HTR-8/SVneo (cell line): ENCODE measurements around the gene COL2A1.
"Not testable (repeated sequence)": the region's sequence is repeated elsewhere in the genome, so short reads cannot be mapped to it uniquely, and the experiment has no call there.

ENCODE experiments used
- DNase-seq: peaks from one replicate; pipeline ENCODE4 v3.0.0; 2011; ENCODE audit warnings: low spot score, mixed read lengths; ENCODE audit not compliant: insufficient read length
- FAIRE-seq: peaks from 2 replicates; lab custom pipeline; 2011; peaks lifted over from hg19 to GRCh38; lab: Jason Lieb, UNC

Gene COL2A1

DNA sequence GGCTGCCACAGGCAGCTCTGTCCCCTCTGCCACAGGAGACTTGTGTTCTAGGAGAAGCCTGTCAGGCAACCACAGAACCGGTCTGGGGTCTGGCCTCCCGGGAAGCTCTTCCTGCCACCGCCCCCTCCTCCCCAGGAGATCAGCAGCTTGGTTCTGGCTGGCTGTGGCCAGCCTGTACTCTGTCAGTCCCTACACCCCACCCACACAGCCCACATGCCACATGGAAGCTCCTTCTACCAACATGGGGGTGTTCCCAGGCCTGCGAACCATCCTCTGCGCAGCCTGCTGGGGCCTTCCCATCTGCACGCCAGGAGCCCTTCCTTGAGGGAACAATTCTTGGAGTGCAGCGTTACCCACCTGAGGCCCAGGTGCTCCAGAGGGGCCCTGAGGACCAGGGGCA is 24.1 kb downstream of the COL2A1 start:
- FAIRE-seq (no peak), DNase-seq (no peak)

DNA sequence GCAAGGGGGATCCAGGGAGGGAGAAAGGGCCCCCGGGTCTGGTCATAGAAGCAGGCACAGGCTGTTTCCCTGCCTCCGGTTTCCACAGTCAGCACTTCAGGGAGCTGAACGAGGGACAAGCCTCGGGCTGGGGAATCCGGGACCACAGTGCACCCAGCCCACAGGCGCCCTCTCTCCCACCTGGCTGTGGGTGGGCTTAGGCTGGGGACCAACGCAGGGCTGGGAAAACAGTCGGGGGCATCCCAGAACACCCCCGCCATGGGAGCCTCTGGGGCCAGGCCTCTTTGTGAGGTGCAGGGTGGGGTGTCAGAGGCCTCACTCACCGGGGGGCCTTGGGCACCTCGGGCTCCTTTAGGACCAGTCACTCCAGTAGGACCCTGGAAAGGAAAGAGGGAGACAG is 24.6 kb downstream of the COL2A1 start:
- FAIRE-seq = no peak
- DNase-seq = no peak

DNA sequence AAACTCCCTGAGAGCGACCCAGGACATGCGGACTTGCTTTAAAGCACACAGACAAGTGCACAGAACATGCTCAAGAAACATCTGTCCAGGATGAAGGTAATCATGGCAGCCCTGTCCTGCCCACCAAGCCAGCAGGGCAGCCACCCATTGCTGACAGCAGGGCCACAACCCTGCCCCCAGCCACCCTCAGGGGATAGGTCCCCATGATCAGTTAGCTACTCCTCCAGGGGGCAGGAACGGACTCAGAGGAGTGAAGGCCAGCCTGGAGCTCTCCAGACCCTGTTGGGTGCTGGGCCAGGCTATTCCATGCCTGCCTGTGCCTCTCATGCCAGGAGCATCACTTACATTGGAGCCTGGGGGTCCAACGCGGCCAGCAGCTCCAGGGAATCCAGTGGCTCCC is 25.1 kb downstream of the COL2A1 start:
- FAIRE-seq = no peak
- DNase-seq = no peak

DNA sequence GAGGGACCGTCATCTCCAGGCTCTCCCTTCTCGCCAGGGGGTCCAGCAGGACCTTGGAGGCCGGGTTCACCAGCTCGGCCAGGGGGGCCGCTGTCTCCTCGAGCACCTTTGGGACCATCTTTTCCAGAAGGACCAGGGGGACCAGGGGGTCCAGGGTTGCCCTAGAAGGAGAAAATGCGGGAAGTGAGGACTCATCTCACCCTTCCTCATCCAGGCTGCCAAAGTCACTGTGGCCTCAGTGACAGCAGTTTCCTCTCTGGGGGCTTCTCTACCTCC is 25.7 kb downstream of the COL2A1 start:
- FAIRE-seq (no peak), DNase-seq (no peak)

DNA sequence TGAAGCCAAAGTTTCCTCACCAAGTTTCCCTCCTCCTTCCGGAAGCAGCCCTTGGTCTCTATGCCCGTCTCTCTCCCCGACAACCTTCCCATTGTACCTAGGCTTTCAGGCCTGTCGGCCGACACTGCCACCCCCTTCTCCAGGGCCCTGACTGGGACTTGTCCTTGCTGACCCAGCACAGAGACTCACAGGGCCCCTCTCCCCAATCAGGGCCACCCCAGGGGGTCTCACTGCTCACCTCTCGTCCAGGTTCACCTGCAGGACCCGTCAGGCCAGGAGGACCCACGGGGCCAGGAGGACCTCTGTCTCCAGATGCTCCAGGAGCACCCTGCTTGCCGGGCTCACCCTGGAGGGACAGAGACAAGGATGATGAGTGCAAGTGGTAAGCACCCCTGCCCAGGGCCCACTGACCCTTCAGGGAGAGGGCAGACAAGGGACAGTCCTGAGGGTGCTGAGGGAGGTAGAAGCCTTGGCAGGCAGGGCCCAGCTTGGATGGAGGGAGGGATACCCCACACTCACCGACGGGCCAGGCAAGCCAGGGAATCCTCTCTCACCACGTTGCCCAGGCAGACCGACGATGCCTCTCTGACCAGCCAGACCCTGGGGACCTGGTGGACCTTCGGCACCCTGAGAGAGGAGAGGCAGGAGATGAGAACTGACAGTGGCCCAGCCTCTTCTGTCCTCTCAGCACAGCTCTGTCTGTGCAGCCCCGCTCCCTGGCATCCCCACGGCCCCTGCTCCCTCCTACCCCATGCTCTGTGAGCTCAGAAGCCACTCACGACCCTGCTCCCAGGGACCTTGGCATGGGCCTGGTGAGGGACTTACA is 26.3 kb downstream of the COL2A1 start:
- FAIRE-seq (no peak), DNase-seq (no peak)

DNA sequence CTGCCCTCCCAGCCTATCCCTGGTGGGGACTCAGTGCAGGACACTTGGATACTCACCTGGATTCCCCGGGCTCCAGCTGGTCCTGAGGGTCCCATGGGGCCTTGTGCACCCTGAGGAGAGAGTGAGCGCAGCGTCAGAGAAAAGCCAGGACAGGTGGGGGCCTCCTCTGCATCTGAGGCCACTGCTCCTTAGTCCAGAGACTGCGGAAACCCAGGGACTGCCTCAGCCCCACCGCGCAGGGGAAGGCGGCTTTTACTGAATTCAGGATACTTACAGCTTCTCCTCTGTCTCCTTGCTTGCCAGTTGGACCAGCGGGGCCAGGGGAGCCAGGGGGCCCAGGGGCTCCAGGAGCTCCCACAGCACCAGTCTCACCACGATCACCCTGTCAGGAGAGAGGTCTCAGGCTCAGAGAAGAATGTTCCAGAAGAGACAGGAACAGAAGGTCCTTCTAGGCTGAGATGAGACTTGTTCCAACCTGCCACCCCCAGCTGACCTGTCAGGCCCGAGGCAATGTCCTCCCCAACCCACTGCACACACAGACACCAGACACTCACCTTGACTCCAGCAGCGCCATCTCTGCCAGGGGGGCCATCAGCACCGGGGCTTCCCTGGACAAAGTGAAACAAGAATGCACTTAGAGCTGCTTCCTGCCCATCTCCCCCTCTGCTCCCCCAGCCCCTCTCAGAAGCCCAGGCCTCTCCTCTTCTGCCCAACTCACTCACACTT is 27.1 kb downstream of the COL2A1 start:
- DNase-seq (no peak), FAIRE-seq (no peak)

DNA sequence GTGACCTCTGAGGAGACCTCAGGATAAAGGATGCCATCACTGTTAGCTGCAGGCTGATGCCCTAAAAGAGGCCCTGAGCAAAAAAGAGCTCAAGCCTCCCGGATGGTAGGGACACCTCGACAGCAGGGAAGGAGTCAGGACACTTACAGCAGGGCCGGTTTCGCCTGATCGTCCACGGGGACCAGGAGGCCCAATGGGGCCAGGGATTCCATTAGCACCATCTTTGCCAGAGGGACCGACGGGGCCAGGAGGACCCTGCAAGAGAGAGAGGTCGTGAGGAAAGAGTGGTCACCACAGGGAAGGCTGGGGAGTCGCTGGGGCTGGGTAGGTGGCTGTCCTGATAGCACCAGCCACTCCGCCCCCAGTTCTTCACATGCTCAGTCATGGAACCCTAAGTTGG is 28.5 kb downstream of the COL2A1 start:
- DNase-seq = no peak
- FAIRE-seq = no peak

DNA sequence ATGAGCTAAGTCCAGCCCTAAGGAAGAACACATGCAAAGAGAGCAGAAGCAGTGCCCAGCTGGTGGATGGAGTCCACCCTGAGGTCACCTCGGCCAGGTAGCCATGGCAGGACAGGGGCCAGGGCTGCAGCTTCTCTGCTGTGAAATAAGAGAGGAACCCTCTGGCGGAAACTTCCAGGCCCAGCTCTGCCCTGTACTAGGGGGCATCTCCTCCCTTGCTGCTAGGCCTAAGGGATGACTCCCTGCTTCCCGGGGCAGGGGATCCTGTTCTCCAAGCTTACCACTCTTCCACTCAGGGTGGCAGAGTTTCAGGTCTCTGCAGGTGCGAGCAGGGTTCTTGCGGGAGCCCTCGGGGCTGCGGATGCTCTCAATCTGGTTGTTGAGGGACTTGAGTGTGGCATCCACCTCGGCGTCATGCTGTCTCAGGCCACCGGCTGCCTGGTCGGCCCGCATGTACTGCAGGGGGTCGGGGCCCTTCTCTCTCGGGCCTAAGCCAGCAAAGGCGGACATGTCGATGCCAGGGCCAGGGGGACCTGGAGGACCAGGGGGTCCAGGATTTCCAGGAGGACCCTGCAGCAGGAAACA is 29.1 kb downstream of the COL2A1 start:
- no peak for FAIRE-seq
- no peak for DNase-seq

DNA sequence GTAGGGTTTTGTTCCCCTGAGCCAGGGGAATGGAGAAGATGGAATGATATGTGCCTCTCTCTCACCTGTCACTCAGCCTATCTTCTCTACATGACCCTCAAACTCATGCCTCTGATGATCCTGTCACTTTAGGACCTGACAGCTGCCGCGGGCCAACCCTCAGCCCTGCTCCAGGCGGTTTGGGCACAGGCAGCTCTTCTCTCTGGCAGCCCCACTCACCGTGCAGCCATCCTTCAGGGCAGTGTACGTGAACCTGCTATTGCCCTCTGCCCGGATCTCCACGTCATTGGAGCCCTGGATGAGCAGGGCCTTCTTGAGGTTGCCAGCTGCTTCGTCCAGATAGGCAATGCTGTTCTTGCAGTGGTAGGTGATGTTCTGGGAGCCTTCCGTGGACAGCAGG is 30.4 kb downstream of the COL2A1 start:
- DNase-seq (no peak), FAIRE-seq (no peak)

DNA sequence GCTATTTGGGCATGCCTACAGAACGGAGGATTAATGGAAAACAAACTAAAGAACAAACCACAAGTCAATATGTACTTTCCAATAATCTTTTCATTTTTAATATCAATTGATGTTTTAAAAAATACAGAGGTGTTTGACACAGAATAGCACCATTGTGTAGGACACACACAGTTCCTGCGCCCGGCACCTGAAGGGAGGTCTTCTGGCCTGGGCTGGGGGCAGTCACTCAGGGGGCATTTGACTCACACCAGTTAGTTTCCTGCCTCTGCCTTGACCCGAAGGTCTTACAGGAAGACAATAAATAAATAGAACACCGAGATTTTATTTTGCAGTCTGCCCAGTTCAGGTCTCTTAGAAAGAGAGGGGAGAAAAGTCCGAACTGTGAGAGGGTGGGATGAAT is 31.4 kb downstream of the COL2A1 start:
- no peak for FAIRE-seq
- DNase-seq = no peak

DNA sequence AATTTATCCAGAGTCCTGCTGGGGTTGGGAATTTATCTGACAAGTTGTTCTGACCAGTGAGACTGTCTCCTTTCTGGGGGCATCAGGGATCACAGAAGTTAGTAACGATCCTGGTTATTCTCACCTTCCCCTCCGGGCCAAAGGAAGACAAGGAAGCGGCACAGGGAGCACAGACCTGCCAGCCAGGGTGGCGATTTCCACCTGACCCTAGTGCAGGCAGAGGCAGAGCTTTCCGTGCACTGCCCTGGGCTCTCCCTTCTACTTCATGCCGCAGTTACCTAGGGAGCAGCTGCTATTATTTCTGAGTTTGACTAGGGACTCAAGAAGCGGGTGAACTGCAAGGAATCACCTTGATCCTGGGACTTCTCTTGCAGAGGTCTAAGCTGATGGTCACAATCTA is 33.4 kb downstream of the COL2A1 start:
- FAIRE-seq = peak; percentile 9

DNA sequence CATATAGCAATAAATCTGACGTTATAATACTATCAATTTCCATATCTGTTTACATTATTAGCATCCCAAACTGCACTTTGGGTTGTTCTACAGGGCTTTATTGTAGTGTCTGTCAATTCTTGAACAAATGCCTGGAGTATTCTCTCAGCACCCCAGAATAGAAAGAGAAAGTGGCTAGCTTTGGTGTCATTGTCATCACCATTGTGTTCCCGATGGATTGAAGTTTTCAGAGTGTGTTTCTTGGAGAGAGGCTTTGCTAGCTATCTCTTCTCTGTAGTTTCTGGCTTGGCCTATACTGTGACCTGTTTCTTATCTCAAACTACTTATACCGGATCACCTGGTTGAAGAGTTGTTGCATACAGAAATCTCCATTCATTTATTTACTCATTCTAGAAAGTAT is 34.4 kb downstream of the COL2A1 start:
- FAIRE-seq = no peak

More for the DNA sequence above, 33.4 kb downstream of the COL2A1 start:
- DNase-seq = no peak

DNA sequence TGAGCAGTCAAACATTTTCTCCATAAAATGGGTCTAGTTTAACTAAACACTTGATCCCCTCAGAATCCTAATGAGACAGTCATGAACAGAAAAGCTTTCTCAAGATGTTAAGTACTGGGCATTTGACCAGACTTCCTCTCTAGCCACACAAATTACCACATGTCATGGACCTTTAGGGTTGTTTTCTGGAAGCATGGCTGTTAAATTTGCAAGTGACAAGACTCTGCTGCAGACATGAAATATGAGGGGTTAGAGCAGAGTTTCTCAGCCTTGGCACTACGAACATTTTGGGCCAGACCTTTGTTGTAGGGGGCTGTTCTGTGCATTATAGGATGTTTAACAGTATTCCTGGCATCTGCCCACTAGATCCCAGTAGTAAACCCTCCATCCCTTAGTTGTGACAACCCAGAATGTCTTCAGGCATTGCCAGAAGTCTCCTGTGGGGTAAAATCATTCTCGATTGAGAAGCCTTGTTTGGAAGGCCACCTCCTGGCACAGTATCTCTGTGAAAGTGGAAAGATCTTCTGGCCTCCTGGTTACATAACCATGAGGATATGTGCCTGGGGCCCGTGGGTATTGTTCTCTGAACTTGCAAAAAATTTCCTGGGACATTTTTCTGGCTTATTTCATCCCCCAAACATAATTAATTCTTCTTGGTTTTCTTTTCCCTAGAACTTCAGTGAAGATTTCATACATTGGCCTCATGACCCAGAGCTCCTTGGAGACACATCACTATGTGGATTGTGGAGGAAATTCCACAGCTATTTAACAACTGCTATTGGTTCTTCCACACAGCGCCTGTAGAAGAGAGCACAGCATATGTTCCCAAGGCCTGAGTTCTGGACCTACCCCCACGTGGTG is 36.6 kb downstream of the COL2A1 start:
- no peak for DNase-seq
- no peak for FAIRE-seq

More for the DNA sequence above, 34.4 kb downstream of the COL2A1 start:
- DNase-seq = no peak

DNA sequence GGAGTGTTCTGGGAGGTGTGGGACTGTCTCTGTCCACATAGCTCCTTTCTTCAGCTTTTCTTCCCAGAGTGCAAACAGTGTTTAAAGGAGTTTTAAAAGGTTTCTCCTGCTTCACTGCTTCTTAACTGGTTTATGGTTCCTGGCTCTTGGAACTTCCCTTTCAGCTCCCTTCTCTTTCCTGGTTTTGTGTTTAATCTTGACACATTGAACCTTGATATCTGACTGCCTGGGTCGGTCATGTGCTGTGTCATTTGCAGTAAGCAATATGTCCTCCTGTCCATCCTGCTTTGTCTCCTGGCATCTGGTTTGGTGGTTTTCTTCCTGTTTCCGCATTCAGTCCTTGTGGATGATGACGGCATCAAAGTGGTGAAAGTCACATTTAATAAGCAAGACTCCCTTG is 38.7 kb downstream of the COL2A1 start:
- no peak for FAIRE-seq
- no peak for DNase-seq

DNA sequence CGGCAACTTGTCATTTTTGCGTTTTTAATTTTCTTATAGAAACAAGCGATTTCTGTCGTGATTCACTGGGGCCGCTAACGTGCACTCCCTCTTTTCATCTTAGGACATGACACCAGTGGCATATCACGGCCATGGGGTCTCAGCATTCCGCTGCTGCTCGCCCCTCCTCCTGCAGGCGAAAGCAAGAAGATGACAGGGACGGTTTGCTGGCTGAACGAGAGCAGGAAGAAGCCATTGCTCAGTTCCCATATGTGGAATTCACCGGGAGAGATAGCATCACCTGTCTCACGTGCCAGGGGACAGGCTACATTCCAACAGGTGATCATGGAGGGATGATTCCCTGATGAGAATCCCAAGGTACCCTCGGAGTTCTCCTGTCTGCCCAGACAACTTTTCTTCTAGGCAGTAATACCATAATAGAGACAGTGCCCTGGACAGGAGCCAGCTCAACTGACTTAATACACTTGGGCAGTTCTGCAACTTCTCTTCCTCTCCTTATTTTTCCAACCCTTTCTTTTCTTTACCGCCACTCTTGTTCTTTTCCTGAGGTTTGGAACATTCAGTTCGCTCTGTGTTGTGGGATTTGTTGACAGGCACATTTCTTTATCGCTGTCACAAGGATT is 40.1 kb downstream of the COL2A1 start:
- DNase-seq = no peak
- peak; percentile 48 for FAIRE-seq

DNA sequence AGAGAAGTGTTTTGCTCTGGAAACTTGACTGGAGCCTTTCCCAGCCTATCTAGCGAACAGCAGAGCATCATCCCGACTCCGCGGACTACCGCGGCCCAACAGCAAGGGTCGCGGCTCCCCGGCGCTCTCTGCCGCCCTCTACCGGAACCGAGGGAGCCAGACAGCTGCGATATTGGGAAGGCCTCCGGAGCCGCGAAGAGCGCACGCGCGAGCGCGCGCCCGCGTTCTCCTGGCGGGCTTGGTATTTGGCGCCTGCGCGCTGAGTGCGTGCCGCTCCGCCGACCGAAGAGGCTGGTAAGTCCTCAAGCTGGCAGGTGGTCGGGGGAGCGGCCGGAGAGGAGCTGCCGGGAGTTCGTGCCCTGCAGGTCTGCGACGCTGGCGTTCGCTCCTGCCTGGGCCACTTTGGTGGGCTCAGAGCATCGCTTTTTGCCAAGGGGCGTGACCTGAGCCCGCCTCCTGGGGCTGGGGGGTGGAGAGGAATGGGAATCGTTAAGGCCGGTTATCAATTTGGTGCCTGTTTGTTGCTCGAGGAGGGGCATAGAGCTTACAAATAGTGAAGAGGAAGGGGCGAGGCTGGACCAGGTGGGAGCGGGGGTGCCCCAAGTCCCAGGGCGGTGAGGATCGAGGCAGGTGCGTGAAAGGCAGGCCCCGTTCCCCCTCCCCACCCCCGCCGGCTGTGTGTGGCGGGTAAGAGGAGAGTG is 40.8 kb downstream of the COL2A1 start, which contains the start of gene TMEM106C:
Gene TMEM106C (plus strand): TSS at position 257 of the 701 bp plus-strand sequence. CDS start 641 bp downstream, outside the sequence.
- peak; percentile 97 for DNase-seq
- peak; percentile 92 for FAIRE-seq

DNA sequence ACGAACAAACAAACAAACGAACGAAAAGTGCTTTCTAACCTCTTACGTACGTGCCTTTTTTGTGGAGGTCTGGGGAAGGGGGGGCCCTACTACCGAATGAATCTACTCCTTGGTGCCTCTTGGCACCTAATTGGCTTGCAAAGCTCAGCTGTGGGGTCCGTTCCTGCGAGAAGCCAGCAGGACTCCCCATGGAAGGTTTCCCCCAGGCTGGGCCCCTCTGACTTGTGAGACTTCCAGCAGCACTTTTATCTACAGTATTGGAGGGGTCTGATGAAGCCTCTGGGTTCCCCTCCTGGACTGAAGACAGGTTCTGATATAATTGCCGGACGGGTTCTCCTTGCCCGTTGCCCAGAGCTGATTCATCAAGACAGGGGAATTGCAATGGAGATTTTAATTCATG is 42.1 kb downstream of the COL2A1 start:
- FAIRE-seq (no peak), DNase-seq (no peak)

DNA sequence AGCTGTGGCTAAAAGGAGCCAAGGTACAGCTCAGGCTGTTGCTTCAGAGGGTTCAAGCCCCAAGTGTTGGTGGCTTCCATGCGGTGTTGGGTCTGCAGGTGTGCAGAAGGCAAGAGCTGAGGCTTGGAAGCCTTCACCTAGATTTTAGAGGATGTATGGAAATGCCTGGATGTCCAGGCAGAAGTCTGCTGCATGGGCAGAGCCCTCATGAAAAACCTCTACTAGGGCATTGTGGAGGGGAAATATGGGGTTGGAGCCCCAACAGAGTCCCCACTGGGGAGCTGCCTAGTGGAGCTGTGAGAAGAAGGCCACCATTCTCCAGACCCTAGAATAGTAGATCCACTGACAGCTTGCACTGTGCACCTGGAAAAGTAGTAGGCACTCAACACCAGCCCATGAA is 46.6 kb downstream of the COL2A1 start:
- FAIRE-seq = not testable (repeated sequence)

DNA sequence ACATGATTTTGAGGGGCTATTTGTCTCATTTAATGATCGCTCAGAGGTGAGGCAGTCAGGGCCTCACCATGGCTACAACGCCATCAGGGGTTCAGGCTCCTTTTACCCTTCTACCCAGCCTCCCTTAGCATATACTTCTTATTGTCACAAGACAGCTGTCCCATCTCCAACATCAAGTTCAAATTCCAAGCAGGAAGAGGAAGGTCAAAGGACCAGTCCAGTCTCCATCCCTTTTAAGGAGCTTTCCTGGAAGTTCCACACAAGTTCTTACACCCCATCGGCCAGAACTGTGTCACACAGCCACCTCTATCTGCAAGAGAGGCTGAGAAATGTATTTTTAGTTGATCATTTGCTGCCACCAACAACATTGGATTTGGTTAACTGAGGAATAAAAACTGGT is 49.2 kb downstream of the COL2A1 start:
- DNase-seq (no peak), FAIRE-seq (no peak)

More for the DNA sequence above, 46.6 kb downstream of the COL2A1 start:
- not testable (repeated sequence) for DNase-seq
